Mesenchymal stem cell (in vitro differentiated cells and primary cell): ENCODE data around the gene SPRED3.

ENCODE experiments used
- DNase-seq: peaks from one replicate; pipeline ENCODE4 v3.0.0-alpha.2; 2013
- H2AFZ ChIP-seq: one replicate; pipeline ENCODE4 v1.6.1; 2013; ENCODE audit warnings: low read depth, mild to moderate bottlenecking, control low read depth, inconsistent platforms, low read length, moderate library complexity
- H2AK5ac ChIP-seq: 2 replicates; pipeline ENCODE4 v1.6.1; 2013; ENCODE audit warnings: low read length, moderate library complexity, mild to moderate bottlenecking, inconsistent platforms; ENCODE audit not compliant: severe bottlenecking
- H2BK120ac ChIP-seq: one replicate; pipeline ENCODE4 v1.6.1; 2013; ENCODE audit warnings: low read depth, mild to moderate bottlenecking, inconsistent platforms, low read length, moderate library complexity
- H2BK12ac ChIP-seq, 2 experiments: one replicate each; pipeline ENCODE4 v1.6.1; 2013; ENCODE audit warnings: inconsistent platforms in 2 of 2, low read length in 2 of 2, mild to moderate bottlenecking in 2 of 2, moderate library complexity in 2 of 2, control low read depth in 1 of 2
- H2BK15ac ChIP-seq: one replicate; pipeline ENCODE4 v1.6.1; 2013; ENCODE audit warnings: mild to moderate bottlenecking, low read depth, inconsistent platforms; ENCODE audit not compliant: poor library complexity, severe bottlenecking
- H2BK5ac ChIP-seq: 2 replicates; pipeline ENCODE4 v1.6.1; 2013; ENCODE audit warnings: low read depth, mild to moderate bottlenecking, low read length, control low read depth, inconsistent platforms; ENCODE audit not compliant: poor library complexity, severe bottlenecking
- H3K14ac ChIP-seq, 2 experiments: one replicate each; pipeline ENCODE4 v1.6.1; 2013; ENCODE audit warnings: inconsistent platforms in 2 of 2, low read length in 2 of 2, control low read depth in 1 of 2, mild to moderate bottlenecking in 1 of 2, moderate library complexity in 1 of 2
- H3K18ac ChIP-seq, 2 experiments: one replicate each; pipeline ENCODE4 v1.6.1; 2013; ENCODE audit warnings: inconsistent platforms in 2 of 2, low read length in 2 of 2, control low read depth in 1 of 2, low read depth in 1 of 2, mild to moderate bottlenecking in 1 of 2
- H3K23ac ChIP-seq, 2 experiments: one replicate each; pipeline ENCODE4 v1.6.1; 2013; ENCODE audit warnings: inconsistent platforms in 2 of 2, low read length in 2 of 2, mild to moderate bottlenecking in 2 of 2, moderate library complexity in 2 of 2, control low read depth in 1 of 2
- H3K27ac ChIP-seq: 2 replicates; pipeline ENCODE4 v1.5.1; 2013; ENCODE audit warnings: mild to moderate bottlenecking, moderate library complexity, low read length, control low read depth, inconsistent platforms; ENCODE audit not compliant: poor library complexity, severe bottlenecking
- H3K27me3 ChIP-seq, 2 experiments: 2 replicates each; pipeline versions ENCODE4 v1.6.1 to v1.7.0; 2013; ENCODE audit warnings: low read length in 2 of 2, mild to moderate bottlenecking in 2 of 2, moderate library complexity in 2 of 2, control low read depth in 1 of 2, inconsistent platforms in 1 of 2; ENCODE audit not compliant: control insufficient read depth in 1 of 2, insufficient read depth in 1 of 2
- H3K36me3 ChIP-seq, 2 experiments: 2 replicates each; pipeline versions ENCODE4 v1.6.1 to v1.7.0; 2013; ENCODE audit warnings: low read length in 2 of 2, control low read depth in 1 of 2, inconsistent platforms in 1 of 2, low read depth in 1 of 2, mild to moderate bottlenecking in 1 of 2; ENCODE audit not compliant: insufficient read depth in 2 of 2, control insufficient read depth in 1 of 2
- H3K4ac ChIP-seq, 2 experiments: one replicate each; pipeline ENCODE4 v1.6.1; 2013; ENCODE audit warnings: inconsistent platforms in 2 of 2, low read length in 2 of 2, mild to moderate bottlenecking in 2 of 2, moderate library complexity in 2 of 2, control low read depth in 1 of 2, low read depth in 1 of 2
- H3K4me1 ChIP-seq: 2 replicates; pipeline ENCODE4 v1.6.1; 2013; ENCODE audit warnings: low read depth, low read length, control low read depth; ENCODE audit not compliant: control insufficient read depth, insufficient read depth
- H3K4me2 ChIP-seq: 2 replicates; pipeline ENCODE4 v1.6.1; 2013; ENCODE audit warnings: low read length, mild to moderate bottlenecking, inconsistent platforms; ENCODE audit not compliant: poor library complexity, severe bottlenecking
- H3K4me3 ChIP-seq, 2 experiments: 2 replicates each; pipeline versions ENCODE4 v1.5.1 to v1.7.0; 2013; ENCODE audit warnings: low read length in 2 of 2, mild to moderate bottlenecking in 2 of 2, control low read depth in 1 of 2, low read depth in 1 of 2; ENCODE audit not compliant: insufficient read depth in 1 of 2
- H3K79me1 ChIP-seq: replicated peaks from 2 replicates; pipeline ENCODE4 v1.6.1; 2013; ENCODE audit warnings: mild to moderate bottlenecking, control low read depth, low read length, inconsistent platforms; ENCODE audit not compliant: poor library complexity, severe bottlenecking
- H3K9ac ChIP-seq: 2 replicates; pipeline ENCODE4 v1.7.0; 2013; ENCODE audit warnings: mild to moderate bottlenecking, low read length, moderate library complexity
- H3K9me3 ChIP-seq: 2 replicates; pipeline ENCODE4 v1.7.0; 2013; ENCODE audit warnings: mild to moderate bottlenecking, low read length; ENCODE audit not compliant: control insufficient read depth
- H4K8ac ChIP-seq: one replicate; pipeline ENCODE4 v1.6.1; 2013; ENCODE audit warnings: inconsistent platforms, mild to moderate bottlenecking, low read length, moderate library complexity
- H4K91ac ChIP-seq: one replicate; pipeline ENCODE4 v1.6.1; 2013; ENCODE audit warnings: mild to moderate bottlenecking, low read length, inconsistent platforms
- whole genome bisulfite sequencing: methylation state at CpG from one replicate; pipeline ENCODE4 v1.1.7; 2013; ENCODE audit warnings: mixed read lengths; 5-methylcytosine and 5-hydroxymethylcytosine counted together

Gene SPRED3

GRCh38 chr19:38448225-38448624 is 59.7 kb downstream of the SPRED3 start:
- Histone ChIP-seq H3K4me3 (no peak overlapping the region), H3K23ac (no peak overlapping the region), H3K9me3 (no peaks in the 10 kb centered on the region), H3K14ac (no peak overlapping the region), H2AK5ac (no peak overlapping the region), H4K8ac (no peak overlapping the region), H3K4me1 (no peaks in the 10 kb centered on the region), H3K9ac (no peak overlapping the region), H3K79me1 (no peaks in the 10 kb centered on the region), H2BK12ac (no peak overlapping the region), H2BK5ac (no peak overlapping the region), H3K27ac (no peak overlapping the region), H3K4me2 (no peak overlapping the region), H3K36me3 (no peaks in the 10 kb centered on the region), H3K27me3 (peaks cover 25 to 32% of the 10 kb centered on the region in 2 experiments), H2BK15ac (no peak overlapping the region), H3K18ac (no peak overlapping the region), H4K91ac (no peak overlapping the region), H3K4ac (no peak overlapping the region), H2BK120ac (no peak overlapping the region), H2AFZ (no peak overlapping the region)
- DNase-seq, result no peak
- 88% methylated on average over 9 of the region's 9 CpGs for WGBS
